Uterine smooth muscle cell (primary cell): ENCODE data around the gene GMNC. TPM values are rescaled to one million over a fixed set of nuclear protein-coding genes. Genes with fewer than 3 reads are reported as not detected.

ENCODE experiments used
- total RNA-seq: library from RNA; depleted of rRNA; stranded (reverse); fragments of >200 nt; gene quantifications from 2 replicates; pipeline ENCODE4 v1.2.3, GENCODE V29; 2014

Gene GMNC, protein sequence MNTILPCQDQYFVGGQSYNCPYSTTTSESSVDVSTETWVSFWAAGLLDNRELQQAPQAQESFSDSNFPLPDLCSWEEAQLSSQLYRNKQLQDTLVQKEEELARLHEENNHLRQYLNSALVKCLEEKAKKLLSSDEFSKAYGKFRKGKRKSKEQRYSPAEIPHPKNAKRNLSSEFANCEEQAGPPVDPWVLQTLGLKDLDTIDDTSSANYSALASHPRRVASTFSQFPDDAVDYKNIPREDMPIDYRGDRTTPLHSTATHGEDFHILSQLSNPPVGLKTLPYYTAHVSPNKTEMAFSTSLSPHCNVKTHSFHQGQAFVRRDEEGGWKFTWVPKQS
- total RNA-seq, result 0.11 and 0.25 TPM in 2 replicates

GRCh38 chr3:190862209-190863118 is at the start of gene GMNC:
TSS of gene GMNC (minus strand) at chr3:190862694. CDS start at chr3:190862615, 79 bp downstream.

